Loucy (cell line): ENCODE data around the gene SIRT1.

Experiments
- CTCF ChIP-seq: fragments of 200-600 bp; sonication (generic); conservative IDR thresholded peaks from 2 replicates; pipeline ENCODE4 v1.5.1; 2014; ENCODE audit warnings: mild to moderate bottlenecking, antibody characterized with exemption, low read length
- EZH2phosphoT487 ChIP-seq: fragments of 200-600 bp; IDR thresholded peaks from 2 replicates; pipeline ENCODE4 v1.6.1; 2018; ENCODE audit warnings: antibody characterized with exemption, mild to moderate bottlenecking, moderate library complexity, borderline replicate concordance

DNA sequence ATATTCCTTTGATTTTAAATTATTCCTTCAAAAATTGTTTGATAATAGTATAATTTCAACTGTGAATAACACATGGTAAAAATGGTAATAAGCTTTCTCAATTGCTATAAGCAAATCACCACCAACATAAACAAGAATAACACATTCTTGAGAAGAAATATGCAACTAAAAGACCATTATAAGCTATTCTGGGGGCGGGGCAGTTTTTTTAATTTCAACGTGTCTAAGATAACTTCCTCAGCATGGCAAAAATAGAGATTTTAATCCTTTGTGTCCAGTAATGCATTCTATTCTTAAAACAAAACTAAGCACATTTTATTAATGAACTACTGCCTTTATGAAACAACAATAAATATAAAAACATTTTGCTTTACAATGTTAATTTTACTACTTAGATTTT is 48.0 kb upstream of the SIRT1 start:
- no peak for TF ChIP-seq CTCF
- no peak for TF ChIP-seq EZH2phosphoT487
